HuH-7.5 (cell line): Measurements from ENCODE around the gene CRNN.

Source experiments
- DNase-seq: peaks from one replicate; pipeline ENCODE4 v3.0.0; 2011; ENCODE audit warnings: low spot score

CRNN gene

DNA sequence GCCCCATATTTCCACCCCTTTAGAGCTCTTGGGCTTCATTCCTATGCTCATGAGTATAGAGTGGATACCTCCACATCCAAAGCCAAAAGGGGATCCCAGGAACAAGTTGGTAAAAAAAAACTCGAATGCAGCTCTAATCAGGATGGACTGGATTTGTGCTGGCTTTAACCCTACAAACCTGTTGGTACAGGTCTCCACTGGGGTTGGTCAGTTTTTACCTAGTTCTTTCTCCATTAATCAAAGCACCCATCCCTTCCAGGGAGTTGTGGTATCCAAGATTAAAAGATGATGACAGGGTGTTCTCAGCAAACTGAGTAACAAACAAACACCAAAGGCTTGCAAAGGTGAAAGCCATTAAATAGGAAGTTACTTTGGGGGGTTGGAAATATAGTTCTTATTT is 5.9 kb upstream of the CRNN start:
- DNase-seq, result no peak

DNA sequence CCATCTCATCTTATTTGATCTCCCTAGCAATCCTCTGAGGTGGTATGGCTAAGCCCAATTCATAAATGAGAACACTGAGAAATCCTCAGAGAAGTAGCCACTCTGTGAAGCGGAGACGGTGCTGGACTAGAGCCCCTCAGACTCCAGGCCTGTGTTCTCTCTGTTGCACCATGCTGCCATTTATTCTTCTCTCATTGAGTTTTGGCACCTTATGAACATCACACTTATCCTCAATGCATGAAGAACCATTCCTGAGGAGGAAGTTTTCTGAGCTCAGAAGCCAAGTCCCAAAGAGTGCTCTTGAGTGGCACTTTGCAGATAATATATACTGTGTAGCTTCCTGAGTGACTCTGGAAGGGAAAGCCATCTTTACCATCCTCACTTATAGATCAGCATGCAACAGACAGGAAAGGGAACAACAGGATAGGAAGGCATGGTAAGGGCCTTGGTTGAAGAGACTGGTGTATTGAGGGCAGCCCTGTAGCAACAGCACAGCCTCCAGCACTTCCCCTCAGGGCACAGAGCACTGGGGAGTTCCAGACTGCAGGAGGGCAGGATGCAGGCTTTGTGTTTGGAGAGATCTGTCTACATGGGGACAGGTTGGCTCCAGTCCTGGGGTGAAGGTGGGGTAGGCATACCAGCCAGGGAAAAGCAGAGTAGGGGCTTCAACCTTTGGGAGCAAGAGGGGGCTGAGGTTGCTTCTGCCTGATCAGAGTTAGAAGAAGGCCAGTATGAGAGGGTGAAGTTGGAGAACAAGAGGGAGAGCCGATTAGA is 1.6 kb upstream of the CRNN start:
- no peak for DNase-seq

DNA sequence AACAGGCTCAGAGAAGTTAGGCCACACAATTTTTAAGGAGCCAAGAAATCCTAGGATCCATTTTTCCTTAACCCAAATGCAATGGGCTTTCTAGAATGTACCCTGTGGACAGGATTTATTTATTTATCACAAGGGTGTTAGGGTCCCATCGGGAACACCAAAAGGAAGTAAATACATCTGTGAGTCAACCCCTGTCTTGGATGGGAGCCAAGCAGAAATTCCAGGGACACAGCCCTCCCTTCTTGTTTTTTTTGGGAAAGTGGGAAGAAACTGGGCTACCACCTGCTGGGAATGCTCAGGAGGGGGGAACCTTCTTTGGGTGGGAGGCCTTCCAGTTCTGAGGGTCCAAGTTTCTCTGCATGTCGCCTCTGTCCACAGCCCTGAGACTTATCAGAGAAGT is 1.3 kb downstream of the CRNN start:
- DNase-seq, result no peak

DNA sequence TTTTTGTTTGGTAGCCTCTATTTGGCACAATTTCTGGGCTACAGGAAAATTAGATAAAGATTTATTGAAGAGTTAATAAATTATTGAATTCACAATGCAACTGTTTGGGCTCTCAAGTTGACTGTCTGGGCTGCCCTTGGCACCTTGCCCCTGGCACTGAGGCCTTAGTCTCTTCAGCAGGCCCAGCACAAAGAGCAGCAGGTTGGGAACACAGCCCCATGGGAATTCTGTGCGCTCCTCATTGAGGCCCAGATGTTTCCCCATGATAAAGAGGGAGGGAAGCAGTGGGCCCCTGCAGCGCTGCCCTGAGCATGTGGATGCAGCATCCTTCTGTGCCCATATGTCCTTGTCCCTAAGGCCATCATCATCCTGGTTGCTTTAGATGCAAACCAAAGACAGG is 2.9 kb downstream of the CRNN start:
- DNase-seq, result no peak

DNA sequence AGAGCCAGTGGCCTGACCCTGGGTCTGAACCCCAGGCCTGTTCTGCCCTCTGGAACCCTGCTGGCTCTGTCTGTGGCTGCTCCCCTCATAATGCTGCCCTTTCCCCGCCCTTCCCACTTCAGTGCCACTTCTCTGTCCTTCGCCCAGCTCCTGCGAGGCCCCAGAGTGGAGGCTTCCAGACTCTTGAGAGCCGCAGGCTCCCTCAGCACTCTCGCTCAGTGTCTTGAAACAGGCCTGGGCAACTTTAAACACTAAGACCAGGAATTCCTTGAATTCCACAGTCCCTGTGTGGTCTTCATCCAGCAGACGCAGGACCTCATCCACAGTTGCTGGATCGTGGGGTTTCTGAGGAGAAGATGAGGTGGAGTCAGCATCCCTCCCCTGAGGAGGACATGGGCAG is 3.5 kb downstream of the CRNN start:
- no peak for DNase-seq

GRCh38 chr1:152410028-152410427 is 4.0 kb downstream of the CRNN start:
- DNase-seq, result no peak

DNA sequence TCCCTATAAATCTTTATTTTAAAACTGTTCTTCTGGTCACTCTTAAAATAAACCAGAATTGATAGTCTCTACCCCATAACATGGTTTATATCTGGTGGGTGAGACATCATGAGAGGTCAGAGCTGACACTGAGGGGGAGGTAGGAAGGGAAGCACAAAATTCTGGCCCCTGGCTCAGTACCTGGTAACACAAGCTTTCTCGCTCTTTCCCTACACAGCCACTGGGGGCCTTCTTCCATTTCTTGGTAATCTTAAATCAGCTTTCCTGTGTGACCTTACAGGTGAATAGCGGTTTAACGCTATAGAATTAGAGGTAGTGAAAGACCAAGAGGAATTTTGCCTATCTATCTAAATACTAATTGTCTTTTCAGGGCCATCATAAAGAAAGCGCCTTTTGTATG is 5.4 kb downstream of the CRNN start:
- no peak for DNase-seq

GRCh38 chr1:152398812-152399698 is 15.0 kb downstream of the CRNN start:
- DNase-seq, result peak; percentile 15

DNA sequence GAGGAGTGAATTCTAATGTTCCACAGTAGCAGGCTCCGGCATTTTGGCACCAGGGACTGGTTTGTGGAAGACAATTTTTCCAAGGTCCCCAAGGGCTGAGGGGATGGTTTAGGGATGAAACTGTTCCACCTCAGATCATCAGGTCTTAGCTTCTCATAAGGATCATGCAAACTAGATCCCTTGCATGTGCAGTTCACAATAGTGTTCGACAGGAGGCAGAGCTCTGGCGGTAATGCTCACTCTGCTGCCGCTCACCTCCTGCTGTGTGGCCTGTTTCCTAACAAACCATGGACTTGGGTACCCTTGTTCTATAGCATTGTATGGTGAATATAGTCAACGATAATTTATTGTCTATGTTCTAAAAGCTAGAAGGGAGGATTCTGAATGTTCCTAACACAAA is 16.6 kb downstream of the CRNN start:
- no peak for DNase-seq

GRCh38 chr1:152394151-152394550 is 19.9 kb downstream of the CRNN start:
- no peak for DNase-seq

DNA sequence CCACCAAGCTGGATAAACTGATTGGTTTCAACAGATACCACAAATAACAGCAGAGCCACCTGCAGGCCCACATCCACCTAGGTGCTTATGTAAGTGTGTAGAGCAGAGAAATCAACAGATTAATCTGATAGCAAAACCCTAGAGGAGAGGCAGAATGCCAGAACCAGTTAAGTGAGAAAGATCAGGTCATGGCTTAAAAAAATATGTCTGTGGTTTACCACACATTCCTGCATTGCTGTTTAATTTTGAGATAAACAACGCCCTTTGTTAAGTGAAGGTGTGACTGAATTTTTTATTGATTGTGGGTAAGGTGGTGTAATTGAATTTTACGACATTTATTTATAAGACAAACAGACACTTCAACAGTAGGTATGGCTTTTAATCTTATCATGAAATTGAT is 21.2 kb downstream of the CRNN start:
- DNase-seq, result no peak

GRCh38 chr1:152388889-152389288 is 25.2 kb downstream of the CRNN start:
- DNase-seq, result no peak

GRCh38 chr1:152386940-152387339 is 27.1 kb downstream of the CRNN start:
- no peak for DNase-seq

DNA sequence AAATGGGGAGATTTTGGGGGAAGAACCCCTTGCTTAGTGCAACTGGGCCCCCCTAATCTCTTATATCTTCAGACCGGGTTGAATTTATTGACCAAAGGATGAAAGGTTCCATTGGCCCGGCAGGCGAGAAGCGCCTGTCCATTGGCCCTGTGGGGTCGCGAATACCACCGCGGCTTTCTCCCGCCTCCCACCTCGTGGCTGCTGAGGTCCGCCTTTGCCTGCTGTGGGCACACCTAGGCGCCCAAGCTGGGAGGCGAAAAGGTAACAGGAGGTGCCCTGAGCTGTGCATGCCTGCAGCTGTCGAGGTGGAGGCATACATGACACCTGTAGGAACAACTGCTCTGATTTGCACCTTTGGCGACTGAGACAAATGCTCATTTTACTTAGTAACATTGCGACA is 33.1 kb downstream of the CRNN start:
- no peak for DNase-seq

GRCh38 chr1:152374451-152374850 is 39.6 kb downstream of the CRNN start:
- DNase-seq, result no peak

DNA sequence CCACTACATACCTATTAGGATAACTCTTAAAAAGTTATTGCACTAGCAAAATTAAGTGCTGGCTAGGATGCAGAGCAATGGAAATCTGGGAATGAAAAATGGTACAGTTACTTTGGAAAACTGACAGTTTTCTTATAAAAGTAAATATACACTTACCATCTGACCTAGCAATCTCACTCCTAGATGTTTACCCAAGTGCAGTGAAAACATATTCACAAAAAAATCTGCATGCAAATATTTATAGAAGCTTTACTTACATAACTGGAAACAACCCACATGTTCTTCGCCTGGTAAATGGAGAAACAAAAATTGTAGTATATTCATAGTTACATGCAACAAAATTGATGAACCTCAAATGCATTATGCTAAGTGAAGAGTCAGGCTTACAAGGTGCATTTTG is 41.4 kb downstream of the CRNN start:
- DNase-seq, result no peak

DNA sequence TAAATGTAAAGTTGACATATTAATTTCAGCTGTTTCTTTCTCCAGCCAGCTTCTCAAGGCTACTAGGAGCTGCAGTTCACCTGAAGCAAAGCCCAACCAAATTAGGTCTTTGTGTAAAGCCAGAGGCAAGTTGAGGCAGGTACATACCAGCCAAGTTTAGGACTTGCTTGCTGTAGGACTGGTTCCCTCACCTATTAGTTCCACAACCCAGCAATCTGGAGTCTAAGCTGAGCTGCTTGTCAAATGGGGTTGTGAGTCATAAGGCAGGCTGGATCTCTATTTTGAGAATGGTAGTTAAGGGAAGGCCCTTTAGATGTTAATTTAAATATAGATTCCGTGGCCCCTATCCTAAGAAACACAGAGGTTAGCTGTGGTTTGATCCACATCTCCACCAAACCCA is 46.6 kb downstream of the CRNN start:
- DNase-seq, result no peak

GRCh38 chr1:152359906-152360305 is 54.2 kb downstream of the CRNN start, which contains the start of gene FLG2:
Gene FLG2, minus strand, starts transcription at chr1:152360006. Its CDS starts 1,122 bp downstream, at chr1:152358884.
- DNase-seq, result no peak
